Liver (tissue), 9 donors: ENCODE data around the gene SRP19. TPM values are rescaled to one million over a fixed set of nuclear protein-coding genes. Genes with fewer than 3 reads are reported as not detected.

Experiments used
- DNase-seq: peaks from one replicate; pipeline ENCODE4 v3.0.0-alpha.2; 2017; ENCODE audit warnings: low spot score
- H3K27ac ChIP-seq, 2 donors: one replicate each; pipeline ENCODE4 v1.7.0; 2013; ENCODE audit warnings: inconsistent platforms in 2 of 2, low read length in 2 of 2, control low read depth in 1 of 2, low read depth in 1 of 2, mild to moderate bottlenecking in 1 of 2
- H3K27me3 ChIP-seq, 4 donors: one replicate each; pipeline versions ENCODE4 v1.6.1 to v1.7.0; 2013; ENCODE audit warnings: low read length in 3 of 4, inconsistent platforms in 1 of 4, mild to moderate bottlenecking in 1 of 4, moderate library complexity in 1 of 4; ENCODE audit not compliant: control insufficient read depth in 4 of 4, insufficient read depth in 4 of 4
- H3K36me3 ChIP-seq, 4 donors: one replicate each; pipeline versions ENCODE4 v1.6.1 to v1.7.0; 2013; ENCODE audit warnings: low read length in 3 of 4, mild to moderate bottlenecking in 3 of 4, low read depth in 1 of 4, moderate library complexity in 1 of 4; ENCODE audit not compliant: control insufficient read depth in 4 of 4, insufficient read depth in 3 of 4
- H3K4me1 ChIP-seq, 4 donors: one replicate each; pipeline versions ENCODE4 v1.6.1 to v1.7.0; 2013; ENCODE audit warnings: low read length in 3 of 4, mild to moderate bottlenecking in 3 of 4, moderate library complexity in 1 of 4; ENCODE audit not compliant: control insufficient read depth in 4 of 4, insufficient read depth in 4 of 4
- H3K4me3 ChIP-seq, 3 donors: one replicate each; pipeline versions ENCODE4 v1.6.1 to v1.7.0; 2013; ENCODE audit warnings: low read length in 3 of 3, control low read depth in 1 of 3, low read depth in 1 of 3, mild to moderate bottlenecking in 1 of 3
- H3K9ac ChIP-seq, 2 donors: one replicate each; pipeline ENCODE4 v1.7.0; 2013; ENCODE audit warnings: low read length in 2 of 2, mild to moderate bottlenecking in 2 of 2, moderate library complexity in 2 of 2, control low read depth in 1 of 2, low read depth in 1 of 2
- H3K9me3 ChIP-seq, 4 donors: one replicate each; pipeline versions ENCODE4 v1.6.1 to v1.7.0; 2013; ENCODE audit warnings: low read length in 3 of 4; ENCODE audit not compliant: control insufficient read depth in 4 of 4
- EGR1 ChIP-seq, 2 donors: IDR thresholded peaks; 2 replicates each; pipeline ENCODE4 v1.6.1; 2016 to 2018; ENCODE audit warnings: antibody characterized with exemption in 2 of 2, low read depth in 2 of 2
- FOXA1 ChIP-seq: IDR thresholded peaks from 2 replicates; pipeline ENCODE4 v1.6.1; 2016; ENCODE audit warnings: antibody characterized with exemption
- FOXA2 ChIP-seq: IDR thresholded peaks from 2 replicates; pipeline ENCODE4 v1.6.1; 2016; ENCODE audit warnings: antibody characterized with exemption
- GABPA ChIP-seq, 2 donors: IDR thresholded peaks in 1 of 2; conservative IDR thresholded peaks in 1 of 2; 2 replicates each; pipeline ENCODE4 v1.6.1; 2016; ENCODE audit warnings: antibody characterized with exemption in 2 of 2, mild to moderate bottlenecking in 1 of 2, moderate library complexity in 1 of 2
- HNF4G ChIP-seq: IDR thresholded peaks from 2 replicates; pipeline ENCODE4 v1.6.1; 2016; ENCODE audit warnings: antibody characterized with exemption
- JUND ChIP-seq, 2 donors: IDR thresholded peaks; 2 replicates each; pipeline ENCODE4 v1.6.1; 2016; ENCODE audit warnings: antibody characterized with exemption in 2 of 2
- MAX ChIP-seq: IDR thresholded peaks from 2 replicates; pipeline ENCODE4 v1.6.1; 2016; ENCODE audit warnings: antibody characterized with exemption
- REST ChIP-seq: IDR thresholded peaks from 2 replicates; pipeline ENCODE4 v1.6.1; 2016; ENCODE audit warnings: antibody characterized with exemption, mild to moderate bottlenecking
- RXRA ChIP-seq, 2 donors: IDR thresholded peaks; 2 replicates each; pipeline ENCODE4 v1.6.1; 2017 to 2018; ENCODE audit warnings: antibody characterized with exemption in 2 of 2, mild to moderate bottlenecking in 1 of 2
- SP1 ChIP-seq: IDR thresholded peaks from 2 replicates; pipeline ENCODE4 v1.6.1; 2018; ENCODE audit warnings: antibody characterized with exemption, mild to moderate bottlenecking
- TAF1 ChIP-seq: conservative IDR thresholded peaks from 2 replicates; pipeline ENCODE4 v1.6.1; 2016; ENCODE audit warnings: antibody characterized with exemption, mild to moderate bottlenecking
- YY1 ChIP-seq: IDR thresholded peaks from 2 replicates; pipeline ENCODE4 v1.6.1; 2016; ENCODE audit warnings: antibody characterized with exemption, mild to moderate bottlenecking
- ZBTB33 ChIP-seq: IDR thresholded peaks from 2 replicates; pipeline ENCODE4 v1.6.1; 2016; ENCODE audit warnings: antibody characterized with exemption
- WGBS: extraction: QIAGEN DNeasy Blood & Tissue Kit; methylation state at CpG from one replicate; pipeline ENCODE4 v1.1.7; 2013; 5-methylcytosine and 5-hydroxymethylcytosine counted together
- polyA plus RNA-seq, 2 donors: library from polyadenylated mRNA; stranded (reverse) in 1 of 2; unstranded in 1 of 2; fragments of 200-250 nt in 1 of 2; fragments of >200 nt in 1 of 2; fragmentation: Nextera tagmentation in 1 of 2; extraction: Ambion mirVana in 1 of 2; gene quantifications; one replicate each; pipeline versions ENCODE4 v1.2.1 to v1.2.3, GENCODE V29; 2013 to 2015
- total RNA-seq, 2 donors: library from RNA; depleted of rRNA; stranded (reverse); fragments of >200 nt; gene quantifications; one replicate each; pipeline ENCODE4 v1.2.3, GENCODE V29; 2014
- donor health status: healthy.
- donor health status: healthy.
- donor health status: healthy.
- donor health status: healthy.
- donor health status: healthy.

The SRP19 gene
- total and polyA plus RNA-seq, 4 donors, result 22.0 to 65.5 (median 50.8) TPM

- H3K9ac ChIP-seq, result no peak overlapping the region
- no peaks in the 10 kb centered on the region for H3K27me3 ChIP-seq
- no peak overlapping the region for H3K27ac ChIP-seq
- no peak overlapping the region for H3K4me3 ChIP-seq
- H3K36me3 ChIP-seq, result peaks cover 0 to 20% (median 18%) of the 10 kb centered on the region in 4 donors
- H3K9me3 ChIP-seq, result no peaks in the 10 kb centered on the region
- 94% methylated on average over 2 of the region's 2 CpGs for WGBS
- DNase-seq, result no peak
- no peak for TF ChIP-seq TAF1
- no peak for TF ChIP-seq YY1
- no peak for TF ChIP-seq GABPA (IDR thresholded peaks at IDR 0.05 in 1 of 2, conservative IDR thresholded peaks at IDR 0.05 in 1 of 2)
- TF ChIP-seq EGR1 (IDR thresholded peaks at IDR 0.05; ENCODE audit: low read depth in 2 of 2), result no peak
- TF ChIP-seq ZBTB33, result no peak
- no peak for TF ChIP-seq REST
- no peak for TF ChIP-seq JUND (IDR thresholded peaks at IDR 0.05)
- no peak for TF ChIP-seq FOXA2
- TF ChIP-seq MAX, result no peak
- TF ChIP-seq SP1, result no peak
- no peaks in the 10 kb centered on the region for H3K4me1 ChIP-seq
Measured at GRCh38 chr5:112823656-112824055, 37.4 kb upstream of the SRP19 start.

GRCh38 chr5:112824197-112824596 is 36.9 kb upstream of the SRP19 start:
- peaks cover 0 to 25% (median 16%) of the 10 kb centered on the region in 4 donors for H3K36me3 ChIP-seq
- no peak for TF ChIP-seq HNF4G
- TF ChIP-seq YY1, result no peak
- TF ChIP-seq FOXA1, result no peak
- no peak for TF ChIP-seq JUND (IDR thresholded peaks at IDR 0.05)
- no peak for TF ChIP-seq RXRA (IDR thresholded peaks at IDR 0.05)
- DNase-seq, result no peak

GRCh38 chr5:112830378-112830777 is 30.7 kb upstream of the SRP19 start:
- Histone ChIP-seq H3K9me3 (no peaks in the 10 kb centered on the region), H3K36me3 (peaks cover 7 to 19% (median 12%) of the 10 kb centered on the region in 4 donors), H3K9ac (no peak overlapping the region), H3K27ac (no peak overlapping the region), H3K4me1 (no peaks in the 10 kb centered on the region), H3K27me3 (no peaks in the 10 kb centered on the region), H3K4me3 (no peak overlapping the region)
- TF ChIP-seq FOXA2, result no peak
- TF ChIP-seq REST, result no peak
- DNase-seq, result no peak
- WGBS, result 96% methylated on average over 2 of the region's 2 CpGs

More at GRCh38 chr5:112824197-112824596, 36.9 kb upstream of the SRP19 start:
- H3K9ac ChIP-seq, result no peak overlapping the region
- no peaks in the 10 kb centered on the region for H3K9me3 ChIP-seq
- H3K4me1 ChIP-seq, result no peaks in the 10 kb centered on the region
- H3K4me3 ChIP-seq, result no peak overlapping the region
- no peaks in the 10 kb centered on the region for H3K27me3 ChIP-seq
- no peak overlapping the region for H3K27ac ChIP-seq
